ENCODE data around the gene EXOC8. TPM values are rescaled to one million over a fixed set of nuclear protein-coding genes. Genes with fewer than 3 reads are reported as not detected.

Gene EXOC8
- total and polyA plus RNA-seq, 9 donors, result 5.0 to 8.1 (median 6.9) TPM

DNA sequence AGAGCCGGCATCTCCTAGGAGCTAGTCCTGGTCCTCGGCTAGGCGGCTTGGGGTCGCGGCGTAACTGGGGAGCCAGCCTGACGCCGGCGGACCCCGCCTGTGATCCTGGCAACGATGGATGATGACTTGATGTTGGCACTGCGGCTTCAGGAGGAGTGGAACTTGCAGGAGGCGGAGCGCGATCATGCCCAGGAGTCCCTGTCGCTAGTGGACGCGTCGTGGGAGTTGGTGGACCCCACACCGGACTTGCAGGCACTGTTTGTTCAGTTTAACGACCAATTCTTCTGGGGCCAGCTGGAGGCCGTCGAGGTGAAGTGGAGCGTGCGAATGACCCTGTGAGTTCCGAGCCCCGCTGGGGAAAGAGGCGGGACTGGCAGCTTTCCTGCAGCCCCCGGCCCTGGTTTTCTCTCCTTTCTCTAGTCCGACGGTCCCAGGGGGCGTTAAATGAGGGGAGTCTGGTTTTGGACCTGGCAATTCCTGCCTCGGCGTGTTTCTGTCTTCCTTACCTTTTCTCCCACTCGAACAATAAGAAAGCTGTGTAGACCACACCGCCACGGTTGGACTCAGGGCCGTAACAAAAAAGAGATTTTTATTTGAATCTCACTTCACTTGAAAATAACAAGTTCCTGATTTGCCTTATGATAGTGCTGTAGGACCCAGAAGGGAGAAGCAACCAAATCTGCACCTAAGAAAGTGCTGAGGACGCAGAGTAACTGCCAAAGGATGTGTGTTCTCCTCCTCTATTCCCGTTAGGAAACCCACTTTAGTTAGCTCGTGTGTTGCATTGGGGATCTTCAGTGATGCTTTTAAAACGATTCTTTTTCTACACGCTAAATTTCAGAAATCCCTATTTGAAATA lies 847 bp upstream of the EXOC8 start, which contains the start of gene SPRTN:
TSS of gene SPRTN (plus strand) at position 24 of the 859 bp plus-strand sequence. CDS start at position 115, 91 bp downstream.
- Histone ChIP-seq H3K4me3 (ENCODE audit: low read length) (peak within 1 kb of the TSS; percentile 87), H3K27ac (ENCODE audit: low read length) (peak within 1 kb of the TSS; percentile 100), H3K9me3 (replicated peaks; ENCODE audit: control insufficient read depth, low read depth, low read length) (no peaks in the 10 kb centered on the region), H3K36me3 (ENCODE audit: control insufficient read depth, insufficient read depth, low read length) (peaks cover 10% of the 10 kb centered on the region), H3K27me3 (ENCODE audit: control insufficient read depth, insufficient read depth, low read length) (no peaks in the 10 kb centered on the region), H3K4me1 (ENCODE audit: control insufficient read depth, insufficient read depth, low read length) (peaks cover 26% of the 10 kb centered on the region)
- DNase-seq, result peak; percentile 35
- under 1% methylated on average over 28 of the region's 43 CpGs for WGBS (ENCODE audit: insufficient coverage)

GRCh38 chr1:231337043-231337471 lies 595 bp downstream of the EXOC8 start:
- under 1% methylated on average over 31 of the region's 32 CpGs for WGBS (ENCODE audit: insufficient coverage)
- Histone ChIP-seq H3K4me3 (ENCODE audit: low read length) (peak overlapping the region; percentile 87), H3K9me3 (replicated peaks; ENCODE audit: control insufficient read depth, low read depth, low read length) (no peaks in the 10 kb centered on the region), H3K36me3 (ENCODE audit: control insufficient read depth, insufficient read depth, low read length) (peaks cover 8% of the 10 kb centered on the region), H3K27ac (ENCODE audit: low read length) (peak overlapping the region; percentile 90), H3K27me3 (ENCODE audit: control insufficient read depth, insufficient read depth, low read length) (no peaks in the 10 kb centered on the region), H3K4me1 (ENCODE audit: control insufficient read depth, insufficient read depth, low read length) (peaks cover 26% of the 10 kb centered on the region)
- DNase-seq, result no peak

DNA sequence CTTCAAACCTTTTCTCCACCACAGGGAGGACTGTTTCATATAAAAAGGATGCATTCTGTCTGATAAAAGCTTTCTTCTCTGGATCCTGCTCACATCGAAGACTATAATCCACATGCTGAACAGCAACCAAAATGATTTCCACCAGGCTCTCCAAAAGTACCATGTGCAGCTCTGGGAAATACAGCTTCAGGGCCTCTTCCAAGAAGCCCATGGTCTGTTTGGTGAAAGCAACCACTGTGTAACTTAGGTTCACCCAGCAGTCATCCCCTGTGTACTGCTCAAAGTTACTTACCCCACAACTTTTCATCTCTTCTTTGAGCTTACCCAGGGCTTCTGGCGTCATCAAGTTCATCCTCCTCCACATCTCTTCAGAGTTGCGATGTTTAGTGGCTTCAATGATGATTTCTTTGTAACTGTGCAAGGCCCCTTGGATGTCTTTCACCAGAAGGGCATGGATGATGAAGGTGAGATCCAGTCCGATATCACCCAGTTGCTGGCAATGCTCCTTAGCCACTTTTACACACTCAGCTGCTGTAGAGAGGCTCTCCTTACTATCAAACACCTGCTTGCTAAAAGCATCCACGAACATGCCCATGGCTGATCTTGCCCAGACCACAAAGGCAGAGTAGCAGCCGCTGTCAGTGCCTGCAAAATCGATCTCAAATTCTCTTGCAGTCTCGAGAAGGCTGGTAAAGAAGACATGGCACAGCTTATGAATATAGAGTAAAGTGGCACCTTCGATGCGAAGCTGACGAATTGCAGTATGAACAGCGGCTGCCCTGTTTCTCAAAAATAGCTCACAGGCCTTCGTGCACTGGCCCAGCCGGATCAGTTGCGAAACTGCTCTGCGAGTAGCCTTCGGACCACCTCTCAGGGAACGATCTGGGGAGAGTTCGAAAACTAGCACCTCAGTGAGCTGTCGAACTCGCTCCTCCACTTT lies 1.7 kb downstream of the EXOC8 start:
- WGBS (ENCODE audit: insufficient coverage), result 71% methylated on average over 12 of the region's 21 CpGs
- Histone ChIP-seq H3K27ac (ENCODE audit: low read length) (no peak overlapping the region), H3K4me3 (ENCODE audit: low read length) (peak overlapping the region; percentile 87), H3K36me3 (ENCODE audit: control insufficient read depth, insufficient read depth, low read length) (peaks cover 2% of the 10 kb centered on the region), H3K27me3 (ENCODE audit: control insufficient read depth, insufficient read depth, low read length) (no peaks in the 10 kb centered on the region), H3K4me1 (ENCODE audit: control insufficient read depth, insufficient read depth, low read length) (peaks cover 26% of the 10 kb centered on the region), H3K9me3 (replicated peaks; ENCODE audit: control insufficient read depth, low read depth, low read length) (no peaks in the 10 kb centered on the region)
- no peak for DNase-seq

DNA sequence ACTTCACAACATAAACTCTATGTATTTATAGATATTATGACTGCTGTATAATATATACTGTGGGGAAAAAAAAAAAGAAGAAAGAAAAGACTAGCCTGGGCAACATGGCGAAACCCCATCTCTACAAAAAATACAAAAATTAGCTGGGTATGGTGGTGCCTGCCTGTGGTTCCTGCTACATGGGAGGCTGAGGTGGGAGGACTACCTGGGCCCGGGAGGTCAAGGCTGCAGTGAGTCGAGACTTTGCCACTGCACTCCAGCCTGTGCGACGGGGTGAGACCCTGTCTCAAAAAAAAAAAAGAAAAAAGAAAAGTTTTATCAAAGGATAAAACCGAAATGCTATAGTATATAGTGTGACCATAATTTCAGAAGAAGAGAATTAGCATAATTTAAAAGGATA lies 2.7 kb downstream of the EXOC8 start:
- H3K36me3 ChIP-seq (ENCODE audit: control insufficient read depth, insufficient read depth, low read length), result peaks cover 2% of the 10 kb centered on the region
- no CpG with 5 or more reads among the region's 6 CpGs for WGBS (ENCODE audit: insufficient coverage)

DNA sequence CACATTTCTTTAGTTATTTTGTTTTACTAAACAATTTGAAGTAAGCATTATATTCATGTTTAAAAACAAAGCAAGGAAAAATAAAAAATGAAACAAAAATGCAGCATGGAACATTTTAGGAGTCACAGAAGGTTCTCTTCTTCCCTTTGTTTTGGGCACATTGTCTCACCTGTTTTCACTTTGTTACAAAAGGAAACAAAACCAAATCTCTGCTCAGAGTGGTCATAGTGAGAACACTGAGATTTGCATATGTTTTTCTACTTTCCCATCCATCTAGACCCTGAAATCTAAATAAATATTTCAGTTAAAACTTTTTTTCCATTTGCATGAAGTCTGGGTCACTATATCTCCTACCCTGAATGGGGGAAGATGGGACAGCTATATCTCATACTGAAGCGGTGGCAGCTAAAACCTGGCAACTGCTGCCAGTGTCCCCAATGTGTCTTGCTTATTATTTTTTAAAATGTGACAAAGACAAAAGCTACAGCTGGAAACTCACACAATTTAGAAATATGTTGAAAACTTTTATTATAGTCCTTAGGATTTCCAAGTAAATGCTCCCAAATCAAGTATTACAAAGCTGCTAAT lies 3.5 kb downstream of the EXOC8 start:
- 80% methylated on average over 1 of the region's 1 CpG for WGBS (ENCODE audit: insufficient coverage)
- peaks cover 21% of the 10 kb centered on the region for H3K4me1 ChIP-seq (ENCODE audit: control insufficient read depth, insufficient read depth, low read length)

More for the DNA sequence above, 2.7 kb downstream of the EXOC8 start:
- no peak overlapping the region for H3K27ac ChIP-seq (ENCODE audit: low read length)
- H3K4me1 ChIP-seq (ENCODE audit: control insufficient read depth, insufficient read depth, low read length), result peaks cover 26% of the 10 kb centered on the region
- no peak for DNase-seq
- no peaks in the 10 kb centered on the region for H3K27me3 ChIP-seq (ENCODE audit: control insufficient read depth, insufficient read depth, low read length)
- H3K4me3 ChIP-seq (ENCODE audit: low read length), result no peak overlapping the region
- no peaks in the 10 kb centered on the region for H3K9me3 ChIP-seq (replicated peaks; ENCODE audit: control insufficient read depth, low read depth, low read length)

GRCh38 chr1:231332761-231333160 lies 4.9 kb downstream of the EXOC8 start:
- peaks cover 20% of the 10 kb centered on the region for H3K4me1 ChIP-seq (ENCODE audit: control insufficient read depth, insufficient read depth, low read length)
- no peak overlapping the region for H3K4me3 ChIP-seq (ENCODE audit: low read length)
- no peaks in the 10 kb centered on the region for H3K9me3 ChIP-seq (replicated peaks; ENCODE audit: control insufficient read depth, low read depth, low read length)
- WGBS (ENCODE audit: insufficient coverage), result no CpG with 5 or more reads among the region's 1 CpG
- DNase-seq, result no peak
- peaks cover 2% of the 10 kb centered on the region for H3K36me3 ChIP-seq (ENCODE audit: control insufficient read depth, insufficient read depth, low read length)
- no peak overlapping the region for H3K27ac ChIP-seq (ENCODE audit: low read length)
- no peaks in the 10 kb centered on the region for H3K27me3 ChIP-seq (ENCODE audit: control insufficient read depth, insufficient read depth, low read length)

More for the DNA sequence above, 3.5 kb downstream of the EXOC8 start:
- H3K36me3 ChIP-seq (ENCODE audit: control insufficient read depth, insufficient read depth, low read length), result peaks cover 2% of the 10 kb centered on the region
- H3K9me3 ChIP-seq (replicated peaks; ENCODE audit: control insufficient read depth, low read depth, low read length), result no peaks in the 10 kb centered on the region
- no peak overlapping the region for H3K27ac ChIP-seq (ENCODE audit: low read length)
- no peak for DNase-seq
- no peaks in the 10 kb centered on the region for H3K27me3 ChIP-seq (ENCODE audit: control insufficient read depth, insufficient read depth, low read length)
- H3K4me3 ChIP-seq (ENCODE audit: low read length), result no peak overlapping the region

GRCh38 chr1:231329483-231329882 lies 8.2 kb downstream of the EXOC8 start:
- H3K4me3 ChIP-seq (ENCODE audit: low read length), result no peak overlapping the region
- no peaks in the 10 kb centered on the region for H3K9me3 ChIP-seq (replicated peaks; ENCODE audit: control insufficient read depth, low read depth, low read length)
- no peak overlapping the region for H3K27ac ChIP-seq (ENCODE audit: low read length)
- H3K27me3 ChIP-seq (ENCODE audit: control insufficient read depth, insufficient read depth, low read length), result no peaks in the 10 kb centered on the region
- H3K36me3 ChIP-seq (ENCODE audit: control insufficient read depth, insufficient read depth, low read length), result no peaks in the 10 kb centered on the region
- no peak for DNase-seq
- no peaks in the 10 kb centered on the region for H3K4me1 ChIP-seq (ENCODE audit: control insufficient read depth, insufficient read depth, low read length)
- no CpG with 5 or more reads among the region's 7 CpGs for WGBS (ENCODE audit: insufficient coverage)

- Histone ChIP-seq H3K27ac (ENCODE audit: low read length) (no peak overlapping the region), H3K36me3 (ENCODE audit: control insufficient read depth, insufficient read depth, low read length) (no peaks in the 10 kb centered on the region), H3K4me3 (ENCODE audit: low read length) (no peak overlapping the region), H3K9me3 (replicated peaks; ENCODE audit: control insufficient read depth, low read depth, low read length) (no peaks in the 10 kb centered on the region), H3K4me1 (ENCODE audit: control insufficient read depth, insufficient read depth, low read length) (no peaks in the 10 kb centered on the region), H3K27me3 (ENCODE audit: control insufficient read depth, insufficient read depth, low read length) (no peaks in the 10 kb centered on the region)
- DNase-seq, result no peak
- WGBS (ENCODE audit: insufficient coverage), result 75% methylated on average over 2 of the region's 5 CpGs
Observed at GRCh38 chr1:231327617-231328016, 10.0 kb downstream of the EXOC8 start.

- no peak overlapping the region for H3K4me3 ChIP-seq (ENCODE audit: low read length)
- no peak overlapping the region for H3K27ac ChIP-seq (ENCODE audit: low read length)
- H3K36me3 ChIP-seq (ENCODE audit: control insufficient read depth, insufficient read depth, low read length), result no peaks in the 10 kb centered on the region
- no peaks in the 10 kb centered on the region for H3K27me3 ChIP-seq (ENCODE audit: control insufficient read depth, insufficient read depth, low read length)
- no peak for DNase-seq
- no peaks in the 10 kb centered on the region for H3K4me1 ChIP-seq (ENCODE audit: control insufficient read depth, insufficient read depth, low read length)
- no peaks in the 10 kb centered on the region for H3K9me3 ChIP-seq (replicated peaks; ENCODE audit: control insufficient read depth, low read depth, low read length)
- 20% methylated on average over 1 of the region's 1 CpG for WGBS (ENCODE audit: insufficient coverage)
Observed at GRCh38 chr1:231326248-231326647, 11.4 kb downstream of the EXOC8 start.
